Lung (tissue), 12 donors: ENCODE data around the gene TRAIP. TPM values are rescaled to one million over a fixed set of nuclear protein-coding genes. Genes with fewer than 3 reads are reported as not detected.
"Not testable (repeated sequence)": the region's sequence is repeated elsewhere in the genome, so short reads cannot be mapped to it uniquely, and the experiment has no call there.

Experiments
- ATAC-seq: fragments of 200-7000 bp; cut with Tn5 transposase; one replicate; pipeline ENCODE4 v1.9.1; 2020; ENCODE audit warnings: moderate number of reproducible peaks; ENCODE audit not compliant: insufficient read depth, low FRiP score
- DNase-seq, 3 donors: peaks; one replicate each; pipeline ENCODE4 v3.0.0-alpha.2; 2013 to 2017
- H3K27ac ChIP-seq, 2 donors: one replicate each; pipeline ENCODE4 v1.5.1; 2013; ENCODE audit warnings: mild to moderate bottlenecking in 2 of 2, moderate library complexity in 2 of 2, control low read depth in 1 of 2, inconsistent platforms in 1 of 2, low read depth in 1 of 2, low read length in 1 of 2
- H3K27me3 ChIP-seq, 3 donors: one replicate each; pipeline ENCODE4 v1.5.1; 2013; ENCODE audit warnings: low read length in 2 of 3; ENCODE audit not compliant: control insufficient read depth in 3 of 3, insufficient read depth in 3 of 3
- H3K36me3 ChIP-seq, 4 donors: one replicate each; pipeline ENCODE4 v1.5.1; 2013; ENCODE audit warnings: low read length in 4 of 4, mild to moderate bottlenecking in 1 of 4, moderate library complexity in 1 of 4; ENCODE audit not compliant: control insufficient read depth in 4 of 4, insufficient read depth in 4 of 4
- H3K4me1 ChIP-seq, 5 donors: one replicate each; pipeline ENCODE4 v1.5.1; 2013; ENCODE audit warnings: low read length in 5 of 5, mild to moderate bottlenecking in 2 of 5, moderate library complexity in 1 of 5; ENCODE audit not compliant: control insufficient read depth in 5 of 5, insufficient read depth in 5 of 5
- H3K4me3 ChIP-seq: one replicate; pipeline ENCODE4 v1.5.1; 2013; ENCODE audit warnings: mild to moderate bottlenecking, control low read depth, moderate library complexity
- H3K9ac ChIP-seq, 2 donors: one replicate each; pipeline ENCODE4 v1.5.1; 2013; ENCODE audit warnings: low read length in 2 of 2, control low read depth in 1 of 2; ENCODE audit not compliant: insufficient read depth in 1 of 2
- H3K9me3 ChIP-seq, 4 donors: one replicate each; pipeline ENCODE4 v1.5.1; 2013; ENCODE audit warnings: low read length in 3 of 4, mild to moderate bottlenecking in 1 of 4, moderate library complexity in 1 of 4; ENCODE audit not compliant: control insufficient read depth in 4 of 4, insufficient read depth in 3 of 4
- WGBS, 2 donors: extraction: QIAGEN DNeasy Blood & Tissue Kit; methylation state at CpG; one replicate each; pipeline ENCODE4 v1.1.7; 2013; 5-methylcytosine and 5-hydroxymethylcytosine counted together
- polyA plus RNA-seq, 2 donors: library from polyadenylated mRNA; stranded (reverse); fragments of 200-250 nt; gene quantifications; one replicate each; pipeline ENCODE4 v1.2.1, GENCODE V29; 2013
- total RNA-seq, 2 donors: library from RNA; depleted of rRNA in 1 of 2; stranded (reverse); fragments of >200 nt in 1 of 2; gene quantifications; one replicate each; pipeline ENCODE4 v1.2.1, GENCODE V29; 2014 to 2021
- TF ChIP-seq, protein P1 (sequence below): IDR thresholded peaks from 2 replicates; pipeline ENCODE4 v1.5.1; 2012; ENCODE audit warnings: mild to moderate bottlenecking; ENCODE audit errors: control extremely low read depth, extremely low read depth
- donor health status: control.
- donor health status: control.
- donor health status: Bipolar disorder and iron deficiency.
- donor health status: healthy.
- donor health status: DM: yes; HTN: yes; CAD: no.

Gene TRAIP
- total and polyA plus RNA-seq, 4 donors = 1.8 to 3.2 (median 2.4) TPM

DNA sequence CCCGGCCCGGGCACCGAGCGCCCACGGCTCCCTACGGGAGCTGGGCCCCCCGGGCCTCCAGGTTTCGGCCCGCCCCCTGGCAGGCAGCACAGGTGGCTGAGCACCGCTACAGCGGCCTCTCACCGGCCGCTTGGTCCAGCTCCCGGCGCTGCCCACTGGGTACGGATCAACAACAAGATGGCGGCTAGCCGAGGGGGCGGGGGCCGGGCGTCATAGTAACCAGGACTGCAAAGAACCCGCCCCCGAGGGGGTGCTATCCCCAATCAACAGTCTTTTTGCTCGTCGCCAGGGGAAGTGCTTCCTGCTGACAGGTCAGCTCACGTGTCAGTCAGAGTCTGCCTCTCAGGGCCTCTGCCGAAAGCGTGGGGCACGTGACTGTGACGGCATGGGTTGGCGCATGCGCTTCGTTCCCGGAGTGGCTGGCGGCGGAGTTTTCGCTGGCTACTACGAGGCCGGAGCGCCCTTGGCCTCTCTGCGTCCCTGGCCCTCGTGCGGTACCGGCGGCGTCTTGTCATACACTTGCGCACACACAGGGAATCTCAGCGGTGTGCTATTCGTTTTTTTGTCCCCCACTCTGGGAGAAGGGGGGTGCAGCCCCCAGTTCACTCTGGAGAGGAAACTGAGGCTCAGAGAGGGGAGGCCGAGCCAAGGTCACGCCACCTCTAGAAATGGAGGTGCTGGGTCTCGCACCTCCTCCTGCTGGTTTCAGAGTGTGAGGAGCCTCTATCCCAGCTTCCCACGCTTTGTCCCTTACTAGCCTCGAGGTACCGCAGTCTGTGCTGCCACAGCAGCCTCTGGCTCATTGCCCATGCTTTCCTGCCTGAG, 69.8 kb downstream of the TRAIP start, which contains the start of gene IP6K1:
TSS of gene IP6K1 (minus strand) at position 186 of the 825 bp plus-strand sequence. CDS start 38,502 bp downstream, outside the sequence.
- TF ChIP-seq, protein P1, sequence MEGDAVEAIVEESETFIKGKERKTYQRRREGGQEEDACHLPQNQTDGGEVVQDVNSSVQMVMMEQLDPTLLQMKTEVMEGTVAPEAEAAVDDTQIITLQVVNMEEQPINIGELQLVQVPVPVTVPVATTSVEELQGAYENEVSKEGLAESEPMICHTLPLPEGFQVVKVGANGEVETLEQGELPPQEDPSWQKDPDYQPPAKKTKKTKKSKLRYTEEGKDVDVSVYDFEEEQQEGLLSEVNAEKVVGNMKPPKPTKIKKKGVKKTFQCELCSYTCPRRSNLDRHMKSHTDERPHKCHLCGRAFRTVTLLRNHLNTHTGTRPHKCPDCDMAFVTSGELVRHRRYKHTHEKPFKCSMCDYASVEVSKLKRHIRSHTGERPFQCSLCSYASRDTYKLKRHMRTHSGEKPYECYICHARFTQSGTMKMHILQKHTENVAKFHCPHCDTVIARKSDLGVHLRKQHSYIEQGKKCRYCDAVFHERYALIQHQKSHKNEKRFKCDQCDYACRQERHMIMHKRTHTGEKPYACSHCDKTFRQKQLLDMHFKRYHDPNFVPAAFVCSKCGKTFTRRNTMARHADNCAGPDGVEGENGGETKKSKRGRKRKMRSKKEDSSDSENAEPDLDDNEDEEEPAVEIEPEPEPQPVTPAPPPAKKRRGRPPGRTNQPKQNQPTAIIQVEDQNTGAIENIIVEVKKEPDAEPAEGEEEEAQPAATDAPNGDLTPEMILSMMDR = no peak
- peak; percentile 100 for DNase-seq
- Histone ChIP-seq H3K36me3 (peaks cover 0 to 5% (median 3%) of the 10 kb centered on the region in 4 donors), H3K4me1 (peaks cover 4 to 15% (median 8%) of the 10 kb centered on the region in 5 donors), H3K4me3 (peak within 1 kb of the TSS; percentile 76), H3K9me3 (no peaks in the 10 kb centered on the region), H3K27me3 (no peaks in the 10 kb centered on the region), H3K27ac (peak within 1 kb of the TSS; percentile 89 to 98), H3K9ac (peak within 1 kb of the TSS; percentile 83 to 91)
- ATAC-seq = peak; percentile 99
- 2 to 4% methylated on average over 55 of the region's 55 CpGs for WGBS, 2 donors

DNA sequence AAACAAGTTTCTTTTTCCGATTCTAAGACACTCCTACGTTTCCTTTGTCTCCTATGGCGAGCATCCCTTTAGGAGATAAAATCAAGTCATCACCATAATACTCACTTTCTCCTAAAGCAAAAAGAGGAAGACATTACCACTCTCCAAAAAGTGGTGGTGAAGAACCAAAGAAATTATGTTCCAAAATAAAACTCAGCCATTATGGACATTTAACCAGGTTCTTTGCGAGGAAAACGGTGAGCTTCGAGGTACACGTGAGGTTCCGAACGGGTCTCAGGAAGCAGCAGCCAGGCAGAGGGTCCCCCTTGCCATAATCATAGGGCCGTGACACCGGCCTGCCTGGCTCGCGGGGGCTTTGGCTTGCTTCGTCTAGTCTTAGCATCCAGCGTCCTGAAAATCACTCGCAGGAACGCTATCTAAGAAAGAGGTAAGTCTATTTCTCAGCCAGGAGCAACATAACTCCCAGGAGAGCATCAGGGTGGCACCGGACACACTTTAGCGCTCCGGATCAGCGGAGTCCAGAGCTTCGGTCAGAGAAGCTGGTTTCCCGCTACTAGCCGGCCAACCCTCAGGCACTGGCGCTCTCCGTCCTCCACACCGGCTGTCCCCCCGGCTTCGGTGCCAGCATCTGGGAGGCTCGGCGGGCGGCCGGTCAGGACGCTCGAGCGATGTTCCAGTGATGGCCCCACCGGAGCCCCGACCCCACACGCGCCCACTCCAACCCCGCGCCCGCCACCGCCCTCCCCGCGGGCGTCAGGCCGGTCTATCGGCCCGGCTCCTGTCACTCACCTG, 70.6 kb downstream of the TRAIP start:
- no peaks in the 10 kb centered on the region for H3K27me3 ChIP-seq
- peaks cover 4 to 15% (median 8%) of the 10 kb centered on the region in 5 donors for H3K4me1 ChIP-seq
- no peaks in the 10 kb centered on the region for H3K9me3 ChIP-seq
- 1 to 2% methylated on average over 42 to 50 of the region's 50 CpGs for WGBS, 2 donors
- DNase-seq (peak in 2 of 3 donors; percentile 43 to 61), ATAC-seq (peak; percentile 37)
- peak overlapping the region; percentile 63 to 88 for H3K9ac ChIP-seq
- H3K36me3 ChIP-seq = peaks cover 0 to 9% (median 6%) of the 10 kb centered on the region in 4 donors
- peak overlapping the region; percentile 89 to 98 for H3K27ac ChIP-seq
- peak overlapping the region; percentile 76 for H3K4me3 ChIP-seq
- TF ChIP-seq, protein P1 = no peak

DNA sequence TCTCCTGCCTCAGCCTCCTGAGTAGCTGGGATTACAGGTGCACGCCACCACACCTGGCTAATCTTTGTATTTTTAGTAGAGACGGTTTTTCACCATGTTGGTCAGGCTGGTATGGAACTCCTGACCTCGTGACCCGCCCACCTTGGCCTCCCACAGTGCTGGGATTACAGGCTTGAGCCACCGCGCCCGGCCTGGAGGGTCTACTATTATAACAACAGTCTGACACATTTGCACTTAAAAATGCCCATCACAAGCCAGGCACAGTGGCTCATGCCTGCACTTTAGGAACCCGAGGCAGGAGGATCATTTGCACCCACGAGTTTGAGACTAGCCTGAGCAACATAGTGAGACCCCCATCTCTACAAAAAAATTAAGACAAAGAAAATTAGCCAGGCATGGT, 74.1 kb downstream of the TRAIP start:
- DNase-seq, H3K9me3 ChIP-seq, H3K27ac ChIP-seq, H3K27me3 ChIP-seq, H3K36me3 ChIP-seq, H3K9ac ChIP-seq, H3K4me3 ChIP-seq, ATAC-seq: not testable (repeated sequence)
- 96% methylated on average over 9 of the region's 9 CpGs for WGBS, 2 donors
- peaks cover 4 to 15% (median 12%) of the 10 kb centered on the region in 5 donors for H3K4me1 ChIP-seq
